Neutrophil (primary cell): Measurements from ENCODE around the gene FAM186B.

Experiments used
- H3K27ac ChIP-seq: fragments of 200-600 bp; sonication (generic); 2 replicates; pipeline ENCODE4 v1.5.1; 2016; ENCODE audit warnings: mild to moderate bottlenecking, moderate library complexity
- H3K27me3 ChIP-seq: fragments of 200-600 bp; sonication (generic); 2 replicates; pipeline ENCODE4 v1.6.0; 2016; ENCODE audit warnings: mild to moderate bottlenecking
- H3K36me3 ChIP-seq: fragments of 200-600 bp; sonication (generic); 2 replicates; pipeline ENCODE4 v1.5.1; 2017
- H3K4me1 ChIP-seq, 2 experiments: fragments of 200-600 bp in 1 of 2; sonication (generic) in 1 of 2; 1 replicate in 1 of 2; 2 replicates in 1 of 2; pipeline versions ENCODE4 v1.5.1 to v1.6.1; 2013 to 2016; ENCODE audit warnings: low read depth in 1 of 2, low read length in 1 of 2, mild to moderate bottlenecking in 1 of 2, moderate library complexity in 1 of 2; ENCODE audit not compliant: control insufficient read depth in 1 of 2, insufficient read depth in 1 of 2
- H3K4me3 ChIP-seq, 2 experiments: fragments of 200-600 bp in 1 of 2; sonication (generic) in 1 of 2; 1 replicate in 1 of 2; 2 replicates in 1 of 2; pipeline ENCODE4 v1.5.1; 2013 to 2016; ENCODE audit warnings: low read depth in 1 of 2, low read length in 1 of 2, mild to moderate bottlenecking in 1 of 2, moderate library complexity in 1 of 2
- H3K9me3 ChIP-seq: fragments of 200-600 bp; sonication (generic); 2 replicates; pipeline ENCODE4 v1.5.1; 2016
- TF ChIP-seq, protein P1 (sequence below): fragments of 200-600 bp; sonication (generic); IDR thresholded peaks from 2 replicates; pipeline ENCODE4 v1.5.1; 2016; ENCODE audit warnings: antibody characterized with exemption

Gene FAM186B

GRCh38 chr12:49621651-49622500 lies 16.4 kb upstream of the FAM186B start:
- peaks cover 94% of the 10 kb centered on the region for H3K27me3 ChIP-seq
- H3K9me3 ChIP-seq: no peaks in the 10 kb centered on the region
- H3K27ac ChIP-seq: no peak overlapping the region
- TF ChIP-seq, protein P1, sequence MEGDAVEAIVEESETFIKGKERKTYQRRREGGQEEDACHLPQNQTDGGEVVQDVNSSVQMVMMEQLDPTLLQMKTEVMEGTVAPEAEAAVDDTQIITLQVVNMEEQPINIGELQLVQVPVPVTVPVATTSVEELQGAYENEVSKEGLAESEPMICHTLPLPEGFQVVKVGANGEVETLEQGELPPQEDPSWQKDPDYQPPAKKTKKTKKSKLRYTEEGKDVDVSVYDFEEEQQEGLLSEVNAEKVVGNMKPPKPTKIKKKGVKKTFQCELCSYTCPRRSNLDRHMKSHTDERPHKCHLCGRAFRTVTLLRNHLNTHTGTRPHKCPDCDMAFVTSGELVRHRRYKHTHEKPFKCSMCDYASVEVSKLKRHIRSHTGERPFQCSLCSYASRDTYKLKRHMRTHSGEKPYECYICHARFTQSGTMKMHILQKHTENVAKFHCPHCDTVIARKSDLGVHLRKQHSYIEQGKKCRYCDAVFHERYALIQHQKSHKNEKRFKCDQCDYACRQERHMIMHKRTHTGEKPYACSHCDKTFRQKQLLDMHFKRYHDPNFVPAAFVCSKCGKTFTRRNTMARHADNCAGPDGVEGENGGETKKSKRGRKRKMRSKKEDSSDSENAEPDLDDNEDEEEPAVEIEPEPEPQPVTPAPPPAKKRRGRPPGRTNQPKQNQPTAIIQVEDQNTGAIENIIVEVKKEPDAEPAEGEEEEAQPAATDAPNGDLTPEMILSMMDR: no peak
- no peaks in the 10 kb centered on the region for H3K36me3 ChIP-seq
- H3K4me1 ChIP-seq: peaks cover 13 to 16% of the 10 kb centered on the region in 2 experiments
- H3K4me3 ChIP-seq: peak overlapping the region; percentile 87 to 89

- Histone ChIP-seq H3K27ac (no peak overlapping the region), H3K27me3 (peaks cover 92% of the 10 kb centered on the region), H3K4me3 (no peak overlapping the region), H3K4me1 (peaks cover 13 to 16% of the 10 kb centered on the region in 2 experiments), H3K36me3 (no peaks in the 10 kb centered on the region), H3K9me3 (no peaks in the 10 kb centered on the region)
- TF ChIP-seq, protein P1: no peak
These were observed 13.8 kb upstream of the FAM186B start for GRCh38 chr12:49619286-49619685.

DNA sequence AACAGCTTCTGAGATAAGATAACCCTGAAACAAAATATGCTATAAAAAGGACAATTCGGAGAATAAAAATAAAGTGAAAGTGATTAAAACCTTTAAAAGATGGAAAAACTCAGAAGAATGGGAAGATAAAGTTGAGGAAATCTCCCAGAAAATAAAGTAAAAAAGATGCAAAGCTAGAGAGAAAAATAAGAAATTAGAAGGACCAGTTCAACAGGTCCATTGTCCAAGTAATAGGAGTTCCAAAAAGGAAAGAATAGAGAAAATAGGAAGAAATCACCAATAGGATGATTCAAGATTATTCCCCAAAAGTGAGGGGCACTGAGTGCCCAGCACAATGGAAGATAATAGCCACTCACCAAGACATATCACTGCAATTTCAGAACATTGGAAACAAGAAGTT lies 13.1 kb upstream of the FAM186B start:
- Histone ChIP-seq H3K4me1 (peaks cover 9 to 15% of the 10 kb centered on the region in 2 experiments), H3K36me3 (no peaks in the 10 kb centered on the region), H3K27me3 (peaks cover 84% of the 10 kb centered on the region), H3K27ac (no peak overlapping the region), H3K4me3 (no peak overlapping the region), H3K9me3 (no peaks in the 10 kb centered on the region)
- TF ChIP-seq, protein P1: no peak

GRCh38 chr12:49616533-49617219 lies 11.2 kb upstream of the FAM186B start:
- no peak overlapping the region for H3K4me3 ChIP-seq
- TF ChIP-seq, protein P1: no peak
- no peaks in the 10 kb centered on the region for H3K9me3 ChIP-seq
- H3K27ac ChIP-seq: no peak overlapping the region
- H3K36me3 ChIP-seq: no peaks in the 10 kb centered on the region
- H3K4me1 ChIP-seq: peaks cover 0 to under 1% of the 10 kb centered on the region in 2 experiments
- H3K27me3 ChIP-seq: peaks cover 69% of the 10 kb centered on the region

DNA sequence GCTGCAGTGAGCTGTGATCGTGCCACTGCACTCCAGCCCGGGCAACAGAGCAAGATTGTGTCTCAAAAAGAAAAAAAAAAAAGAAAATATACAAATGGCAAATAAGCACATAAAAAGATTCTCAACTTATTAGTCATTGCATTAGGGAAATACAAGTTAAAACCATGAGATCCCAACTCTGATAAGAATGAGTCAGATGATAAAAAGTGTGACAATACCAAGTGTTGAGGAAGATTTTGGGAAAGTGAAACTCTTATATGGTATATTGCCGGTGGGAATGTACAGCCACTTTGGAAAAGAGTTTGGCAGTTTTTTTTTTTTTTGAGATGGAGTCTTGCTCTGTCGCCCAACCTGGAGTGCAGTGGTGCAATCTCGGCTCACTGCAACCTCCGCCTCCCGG lies 10.3 kb upstream of the FAM186B start:
- H3K36me3 ChIP-seq: no peaks in the 10 kb centered on the region
- H3K27ac ChIP-seq: no peak overlapping the region
- TF ChIP-seq, protein P1: no peak
- peaks cover 60% of the 10 kb centered on the region for H3K27me3 ChIP-seq
- H3K9me3 ChIP-seq: no peaks in the 10 kb centered on the region
- no peak overlapping the region for H3K4me3 ChIP-seq
- H3K4me1 ChIP-seq: no peaks in the 10 kb centered on the region
